Measurements from ENCODE around the gene RNF31. TPM values are rescaled to one million over a fixed set of nuclear protein-coding genes. Genes with fewer than 3 reads are reported as not detected.
A peak's percentile ranks its signal among the peaks of the same experiment; 100 is the strongest.

The RNF31 gene
- total and polyA plus RNA-seq, 2 experiments from 2014 or later: 27.8 to 29.7 TPM

DNA sequence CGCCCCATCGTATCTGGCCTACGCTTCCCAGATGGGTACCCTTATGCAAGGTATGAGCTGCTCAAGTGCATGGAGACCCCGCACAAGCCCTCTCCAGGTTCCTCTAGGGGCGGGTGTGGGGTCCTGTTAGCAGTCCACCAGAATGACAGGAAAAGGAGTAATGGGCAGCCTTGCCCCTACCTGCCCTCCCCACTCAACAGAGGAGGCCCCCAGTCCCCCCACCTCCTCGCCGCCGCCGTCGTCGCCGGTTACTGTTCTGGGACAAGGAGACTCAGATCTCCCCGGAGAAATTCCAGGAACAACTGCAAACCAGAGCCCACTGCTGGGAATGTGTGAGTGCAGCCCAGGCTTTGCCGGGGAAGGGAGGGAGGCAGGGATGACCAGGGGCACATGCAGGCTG lies 30.6 kb downstream of the RNF31 start:
- Histone ChIP-seq H3K27me3 (no peaks in the 10 kb centered on the region), H3K4me3 (no peak overlapping the region), H3K9me3 (ENCODE audit: low read depth) (no peaks in the 10 kb centered on the region), H3K27ac (no peak overlapping the region), H3K4me2 (no peak overlapping the region), H4K20me1 (ENCODE audit: insufficient read depth, poor library complexity, severe bottlenecking) (no peaks in the 10 kb centered on the region), H3K9me2 (replicated peaks; ENCODE audit: insufficient read depth) (no peaks in the 10 kb centered on the region), H2AFZ (no peak overlapping the region), H3K36me3 (replicated peaks; ENCODE audit: insufficient read depth, low read depth) (peaks cover 2% of the 10 kb centered on the region), H3K4me1 (ENCODE audit: insufficient read depth) (peaks cover 3% of the 10 kb centered on the region), H3K79me2 (peaks cover 19% of the 10 kb centered on the region)
- no peak for DNase-seq (ENCODE audit: low spot score)
- TF ChIP-seq, protein P1, sequence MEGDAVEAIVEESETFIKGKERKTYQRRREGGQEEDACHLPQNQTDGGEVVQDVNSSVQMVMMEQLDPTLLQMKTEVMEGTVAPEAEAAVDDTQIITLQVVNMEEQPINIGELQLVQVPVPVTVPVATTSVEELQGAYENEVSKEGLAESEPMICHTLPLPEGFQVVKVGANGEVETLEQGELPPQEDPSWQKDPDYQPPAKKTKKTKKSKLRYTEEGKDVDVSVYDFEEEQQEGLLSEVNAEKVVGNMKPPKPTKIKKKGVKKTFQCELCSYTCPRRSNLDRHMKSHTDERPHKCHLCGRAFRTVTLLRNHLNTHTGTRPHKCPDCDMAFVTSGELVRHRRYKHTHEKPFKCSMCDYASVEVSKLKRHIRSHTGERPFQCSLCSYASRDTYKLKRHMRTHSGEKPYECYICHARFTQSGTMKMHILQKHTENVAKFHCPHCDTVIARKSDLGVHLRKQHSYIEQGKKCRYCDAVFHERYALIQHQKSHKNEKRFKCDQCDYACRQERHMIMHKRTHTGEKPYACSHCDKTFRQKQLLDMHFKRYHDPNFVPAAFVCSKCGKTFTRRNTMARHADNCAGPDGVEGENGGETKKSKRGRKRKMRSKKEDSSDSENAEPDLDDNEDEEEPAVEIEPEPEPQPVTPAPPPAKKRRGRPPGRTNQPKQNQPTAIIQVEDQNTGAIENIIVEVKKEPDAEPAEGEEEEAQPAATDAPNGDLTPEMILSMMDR (IDR thresholded peaks at IDR 0.05; ENCODE audit: poor library complexity): no peak
- TF ChIP-seq EZH2 (IDR thresholded peaks at IDR 0.05; ENCODE audit: borderline replicate concordance) (no peak), EZH2phosphoT487 (IDR thresholded peaks at IDR 0.05; ENCODE audit: low read depth, severe bottlenecking, unreplicated experiment) (no peak)
- 92% methylated on average over 7 of the region's 14 CpGs for WGBS (ENCODE audit: low lambda C conversion rate, missing lambda C conversion rate)

DNA sequence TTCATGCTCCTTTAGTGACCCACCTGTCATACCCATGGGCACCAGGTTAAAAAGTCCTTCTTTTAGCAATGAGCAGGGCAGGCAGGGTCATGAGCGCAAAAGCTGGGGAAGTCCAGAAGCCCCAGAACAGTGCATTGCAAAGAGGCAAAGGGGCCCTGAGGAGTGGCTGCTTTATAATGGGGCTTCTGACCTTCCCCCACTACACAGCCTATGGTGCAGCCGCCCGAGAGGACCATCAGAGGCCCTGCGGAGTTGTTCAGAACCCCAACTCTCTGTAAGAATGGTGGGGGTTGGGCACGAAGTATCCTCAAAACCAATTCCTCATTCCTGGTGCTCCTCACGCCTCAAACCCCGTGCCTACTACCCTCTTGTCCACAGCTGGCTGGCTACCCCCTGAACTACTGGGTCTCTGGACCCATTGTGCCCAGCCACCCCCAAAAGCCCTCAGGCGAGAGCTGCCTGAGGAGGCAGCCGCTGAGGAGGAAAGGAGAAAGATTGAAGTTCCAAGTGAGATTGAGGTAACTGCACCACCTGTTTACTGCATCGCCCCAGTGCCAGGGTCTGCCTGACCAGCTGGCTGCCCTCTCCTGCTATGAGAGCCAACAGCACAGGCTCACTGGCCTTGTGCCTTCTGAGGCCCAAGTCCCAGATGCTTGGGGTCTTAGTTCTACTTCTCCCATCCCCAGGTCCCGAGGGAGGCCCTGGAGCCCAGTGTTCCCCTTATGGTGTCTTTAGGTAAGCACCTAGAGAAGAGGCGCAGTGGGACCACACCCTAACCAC lies 31.3 kb downstream of the RNF31 start:
- Histone ChIP-seq H3K36me3 (replicated peaks; ENCODE audit: insufficient read depth, low read depth) (peaks cover 2% of the 10 kb centered on the region), H3K27ac (peak overlapping the region; percentile 87), H3K4me1 (ENCODE audit: insufficient read depth) (no peaks in the 10 kb centered on the region)

GRCh38 chr14:24179294-24179960 lies 32.1 kb downstream of the RNF31 start:
- Histone ChIP-seq H3K36me3 (replicated peaks; ENCODE audit: insufficient read depth, low read depth) (peaks cover 2% of the 10 kb centered on the region), H3K4me2 (no peak overlapping the region), H3K79me2 (peaks cover 5% of the 10 kb centered on the region), H2AFZ (no peak overlapping the region), H3K9me3 (ENCODE audit: low read depth) (no peaks in the 10 kb centered on the region), H3K9me2 (replicated peaks; ENCODE audit: insufficient read depth) (no peaks in the 10 kb centered on the region), H4K20me1 (ENCODE audit: insufficient read depth, poor library complexity, severe bottlenecking) (no peaks in the 10 kb centered on the region), H3K4me3 (no peak overlapping the region), H3K27me3 (no peaks in the 10 kb centered on the region), H3K4me1 (ENCODE audit: insufficient read depth) (no peaks in the 10 kb centered on the region), H3K27ac (peak overlapping the region; percentile 87)
- WGBS (ENCODE audit: low lambda C conversion rate, missing lambda C conversion rate): 98% methylated on average over 14 of the region's 14 CpGs
- TF ChIP-seq EZH2 (IDR thresholded peaks at IDR 0.05; ENCODE audit: borderline replicate concordance): no peak
- no peak for TF ChIP-seq EZH2phosphoT487 (IDR thresholded peaks at IDR 0.05; ENCODE audit: low read depth, severe bottlenecking, unreplicated experiment)
- DNase-seq (ENCODE audit: low spot score): no peak

More for the DNA sequence above, 31.3 kb downstream of the RNF31 start:
- no peak for TF ChIP-seq EZH2phosphoT487 (IDR thresholded peaks at IDR 0.05; ENCODE audit: low read depth, severe bottlenecking, unreplicated experiment)
- no peak for TF ChIP-seq EZH2 (IDR thresholded peaks at IDR 0.05; ENCODE audit: borderline replicate concordance)
- TF ChIP-seq, protein P1 (IDR thresholded peaks at IDR 0.05; ENCODE audit: poor library complexity): no peak
- H2AFZ ChIP-seq: no peak overlapping the region
- H3K9me3 ChIP-seq (ENCODE audit: low read depth): no peaks in the 10 kb centered on the region
- H3K9me2 ChIP-seq (replicated peaks; ENCODE audit: insufficient read depth): no peaks in the 10 kb centered on the region
- H3K4me2 ChIP-seq: no peak overlapping the region
- no peak overlapping the region for H3K4me3 ChIP-seq
- no peaks in the 10 kb centered on the region for H4K20me1 ChIP-seq (ENCODE audit: insufficient read depth, poor library complexity, severe bottlenecking)
- H3K79me2 ChIP-seq: peaks cover 12% of the 10 kb centered on the region
- WGBS (ENCODE audit: low lambda C conversion rate, missing lambda C conversion rate): 89% methylated on average over 12 of the region's 12 CpGs
- H3K27me3 ChIP-seq: no peaks in the 10 kb centered on the region
- no peak for DNase-seq (ENCODE audit: low spot score)
